ENCODE measurements around the gene CLN6. TPM values are rescaled to one million over a fixed set of nuclear protein-coding genes. Genes with fewer than 3 reads are reported as not detected.

The CLN6 gene
- total RNA-seq, 1 donor = 16.8 TPM

- H3K4me3 ChIP-seq (ENCODE audit: low read depth, low read length) = no peak overlapping the region
- no peak for DNase-seq (ENCODE audit: low read depth)
- TF ChIP-seq CTCF (IDR thresholded peaks at IDR 0.05; ENCODE audit: insufficient read depth, low read depth, low read length) = no peak
Measured at GRCh38 chr15:68197170-68197492, 32.4 kb downstream of the CLN6 start.

DNA sequence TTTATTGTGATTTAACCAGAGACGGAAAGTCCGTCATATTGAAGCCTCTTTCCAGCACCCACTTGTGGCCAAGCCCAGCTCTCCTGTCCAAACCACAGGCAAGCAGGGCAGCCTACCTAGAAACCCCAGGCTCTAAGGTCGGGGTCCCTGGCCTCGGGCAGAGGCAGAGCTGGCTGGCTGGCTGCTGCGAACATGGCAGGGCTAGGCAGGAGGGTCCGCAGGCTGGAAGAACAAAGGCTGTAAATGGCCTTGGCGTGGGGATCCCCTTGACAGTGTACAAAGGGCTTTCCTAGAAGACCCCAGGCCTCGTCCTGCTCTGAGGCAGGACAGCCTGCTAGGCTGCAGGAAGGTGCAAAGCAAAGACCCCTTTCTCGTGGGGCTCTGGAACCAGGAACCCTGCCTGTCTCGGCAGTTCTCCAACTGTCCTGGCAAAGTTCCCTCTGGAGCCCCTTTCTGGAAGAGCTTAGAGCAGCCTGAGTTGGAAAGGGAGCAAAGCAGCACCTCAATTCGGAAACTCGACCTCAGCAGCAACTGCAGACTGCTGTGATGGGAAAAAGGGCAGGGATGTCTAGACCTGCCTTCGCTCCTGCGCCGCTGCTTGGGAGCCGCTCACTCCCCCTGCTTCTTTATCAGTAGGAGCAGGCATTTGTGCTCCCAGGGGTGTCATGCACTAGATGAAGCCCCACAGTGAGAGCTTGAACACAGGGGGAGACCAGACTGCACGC, 32.9 kb downstream of the CLN6 start:
- no peak for DNase-seq (ENCODE audit: low read depth)
- H3K4me3 ChIP-seq (ENCODE audit: low read depth, low read length) = no peak overlapping the region
- no peak for TF ChIP-seq CTCF (IDR thresholded peaks at IDR 0.05; ENCODE audit: insufficient read depth, low read depth, low read length)

DNA sequence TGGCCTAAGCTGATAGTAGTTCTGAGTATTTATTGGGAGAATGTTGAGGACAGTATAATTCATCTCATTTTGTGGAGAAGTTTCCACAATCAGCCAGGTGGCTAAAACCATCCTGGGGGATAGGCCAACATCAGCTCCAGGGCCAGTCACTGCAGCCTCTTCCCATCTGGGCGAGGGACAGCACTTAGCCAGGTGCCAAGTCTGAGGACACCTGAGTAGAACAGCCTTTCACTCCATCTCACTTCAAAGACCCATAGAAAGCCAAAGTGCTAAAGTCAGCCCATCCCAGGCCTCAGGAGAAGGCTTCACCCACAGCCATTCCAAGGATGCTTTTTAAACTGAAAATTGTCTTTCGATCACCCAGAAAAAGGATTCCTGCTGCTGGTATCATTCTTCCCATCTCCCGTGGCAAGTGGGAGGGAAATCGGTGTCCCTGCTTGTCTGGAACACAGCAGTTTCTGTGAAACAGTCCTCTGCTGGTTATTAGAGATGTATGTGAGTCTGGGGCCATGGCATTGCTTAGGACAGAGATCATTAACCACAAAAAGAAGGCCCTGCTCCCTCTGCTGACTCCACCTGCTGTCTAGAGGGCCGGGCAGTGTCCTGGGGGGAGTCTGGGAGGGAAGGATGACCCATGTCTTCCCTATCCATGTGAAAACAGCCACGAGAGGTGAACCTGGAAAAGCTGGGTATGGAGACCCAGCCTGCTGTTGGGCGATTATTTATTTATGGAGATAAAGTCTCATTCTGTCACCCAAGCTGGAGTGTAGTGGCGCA, 34.0 kb downstream of the CLN6 start:
- no peak overlapping the region for H3K4me3 ChIP-seq (ENCODE audit: low read depth, low read length)
- no peak for DNase-seq (ENCODE audit: low read depth)
- TF ChIP-seq CTCF (IDR thresholded peaks at IDR 0.05; ENCODE audit: insufficient read depth, low read depth, low read length) = no peak

DNA sequence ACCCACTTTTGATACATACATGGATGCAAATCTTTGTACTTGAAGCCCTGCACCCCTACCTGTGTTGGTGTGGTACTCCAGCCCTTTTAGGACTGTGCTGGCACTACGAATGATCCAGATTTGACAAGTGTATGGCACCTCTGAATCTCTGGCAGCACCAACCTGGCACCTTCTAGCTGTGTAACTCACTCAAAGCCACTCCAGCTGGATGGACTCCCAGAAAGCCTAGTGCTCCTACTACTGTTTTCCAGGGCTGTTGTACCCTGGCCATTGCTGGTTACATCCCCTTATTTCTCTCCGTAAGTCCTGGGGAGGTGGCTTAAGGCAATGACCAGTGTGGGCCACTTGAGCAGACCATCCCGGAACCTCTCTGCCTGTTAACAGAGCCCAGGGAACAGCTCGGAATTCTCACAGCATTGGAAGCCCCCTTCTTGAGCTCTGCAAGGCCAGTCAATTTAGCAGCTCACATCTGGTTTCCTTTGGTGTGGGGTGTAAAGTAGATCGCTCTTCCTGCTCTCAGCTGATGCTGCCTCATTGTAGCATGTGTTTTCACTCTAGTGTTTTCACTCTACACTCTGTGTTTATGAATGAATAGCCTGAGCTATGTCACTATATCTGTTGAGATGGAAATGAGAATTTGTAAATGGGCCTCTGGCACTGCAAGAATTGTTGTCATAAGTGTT, 36.6 kb downstream of the CLN6 start:
- no peak for DNase-seq (ENCODE audit: low read depth)
- no peak overlapping the region for H3K4me3 ChIP-seq (ENCODE audit: low read depth, low read length)
- TF ChIP-seq CTCF (IDR thresholded peaks at IDR 0.05; ENCODE audit: insufficient read depth, low read depth, low read length) = no peak

DNA sequence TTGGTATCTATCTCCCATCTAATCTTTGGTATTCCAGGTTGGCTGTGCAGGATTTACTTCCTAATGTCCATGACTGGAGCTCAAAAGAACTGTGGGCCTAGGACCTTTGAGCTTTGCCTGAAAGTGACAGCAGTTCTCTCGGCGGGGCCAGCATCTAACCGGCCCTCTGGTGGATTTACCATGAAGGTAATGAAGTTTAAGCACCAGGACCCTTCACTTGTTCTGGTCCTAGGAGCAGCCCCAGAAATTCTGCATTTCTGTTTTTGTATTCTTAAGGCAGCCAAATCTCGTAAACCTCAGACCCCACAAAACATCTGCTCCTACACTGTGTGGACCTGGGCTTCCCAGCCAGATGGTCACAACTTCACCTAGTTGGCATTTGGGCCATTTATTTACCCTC, 37.4 kb downstream of the CLN6 start:
- no peak for TF ChIP-seq CTCF (IDR thresholded peaks at IDR 0.05; ENCODE audit: insufficient read depth, low read depth, low read length)
- DNase-seq (ENCODE audit: low read depth) = no peak
- no peak overlapping the region for H3K4me3 ChIP-seq (ENCODE audit: low read depth, low read length)

DNA sequence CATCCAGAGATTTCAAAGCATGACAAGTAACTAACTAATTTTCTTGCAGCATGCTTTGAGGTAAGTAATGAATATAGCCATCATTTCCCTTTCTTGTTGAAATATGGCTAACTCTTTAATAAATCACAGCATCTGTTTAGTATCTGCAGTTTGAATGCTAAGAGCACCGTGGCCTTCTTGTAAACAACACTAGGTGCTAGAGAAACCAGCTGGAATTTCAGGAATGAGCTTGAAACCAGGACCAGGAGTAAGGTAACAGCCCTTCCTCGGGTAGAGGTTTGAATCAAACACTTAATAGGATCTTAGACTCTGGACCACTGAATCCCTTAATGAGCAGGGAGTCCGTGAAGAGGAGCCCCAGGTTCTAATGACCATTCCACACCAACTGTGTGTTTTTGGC, 38.0 kb downstream of the CLN6 start:
- no peak overlapping the region for H3K4me3 ChIP-seq (ENCODE audit: low read depth, low read length)
- no peak for TF ChIP-seq CTCF (IDR thresholded peaks at IDR 0.05; ENCODE audit: insufficient read depth, low read depth, low read length)
- no peak for DNase-seq (ENCODE audit: low read depth)
